ENCODE results near the gene CTSC.

The CTSC gene

GRCh38 chr11:88284336-88285050, 53.0 kb downstream of the CTSC start:
- DNase-seq (ENCODE audit: low read depth) = no peak
- TF ChIP-seq, protein P1, sequence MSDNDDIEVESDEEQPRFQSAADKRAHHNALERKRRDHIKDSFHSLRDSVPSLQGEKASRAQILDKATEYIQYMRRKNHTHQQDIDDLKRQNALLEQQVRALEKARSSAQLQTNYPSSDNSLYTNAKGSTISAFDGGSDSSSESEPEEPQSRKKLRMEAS (IDR thresholded peaks at IDR 0.05; ENCODE audit: low read depth, low read length) = no peak
- TF ChIP-seq POLR2A (IDR thresholded peaks at IDR 0.05; ENCODE audit: extremely low read depth, insufficient read length) = no peak
- TF ChIP-seq, protein P2, sequence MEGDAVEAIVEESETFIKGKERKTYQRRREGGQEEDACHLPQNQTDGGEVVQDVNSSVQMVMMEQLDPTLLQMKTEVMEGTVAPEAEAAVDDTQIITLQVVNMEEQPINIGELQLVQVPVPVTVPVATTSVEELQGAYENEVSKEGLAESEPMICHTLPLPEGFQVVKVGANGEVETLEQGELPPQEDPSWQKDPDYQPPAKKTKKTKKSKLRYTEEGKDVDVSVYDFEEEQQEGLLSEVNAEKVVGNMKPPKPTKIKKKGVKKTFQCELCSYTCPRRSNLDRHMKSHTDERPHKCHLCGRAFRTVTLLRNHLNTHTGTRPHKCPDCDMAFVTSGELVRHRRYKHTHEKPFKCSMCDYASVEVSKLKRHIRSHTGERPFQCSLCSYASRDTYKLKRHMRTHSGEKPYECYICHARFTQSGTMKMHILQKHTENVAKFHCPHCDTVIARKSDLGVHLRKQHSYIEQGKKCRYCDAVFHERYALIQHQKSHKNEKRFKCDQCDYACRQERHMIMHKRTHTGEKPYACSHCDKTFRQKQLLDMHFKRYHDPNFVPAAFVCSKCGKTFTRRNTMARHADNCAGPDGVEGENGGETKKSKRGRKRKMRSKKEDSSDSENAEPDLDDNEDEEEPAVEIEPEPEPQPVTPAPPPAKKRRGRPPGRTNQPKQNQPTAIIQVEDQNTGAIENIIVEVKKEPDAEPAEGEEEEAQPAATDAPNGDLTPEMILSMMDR (IDR thresholded peaks at IDR 0.05; ENCODE audit: low read depth, low read length) = no peak
- H3K4me3 ChIP-seq (ENCODE audit: low read depth, low read length) = no peak overlapping the region

GRCh38 chr11:88282747-88283515, 54.6 kb downstream of the CTSC start:
- H3K4me3 ChIP-seq (ENCODE audit: low read depth, low read length) = no peak overlapping the region
- TF ChIP-seq, protein P1 (IDR thresholded peaks at IDR 0.05; ENCODE audit: low read depth, low read length) = no peak
- TF ChIP-seq POLR2A (IDR thresholded peaks at IDR 0.05; ENCODE audit: extremely low read depth, insufficient read length) (no peak), MYC (IDR thresholded peaks at IDR 0.05; ENCODE audit: low read depth, low read length) (no peak)
- TF ChIP-seq, protein P2 (IDR thresholded peaks at IDR 0.05; ENCODE audit: low read depth, low read length) = no peak
- no peak for DNase-seq (ENCODE audit: low read depth)

- H3K4me3 ChIP-seq (ENCODE audit: low read depth, low read length) = no peak overlapping the region
- DNase-seq (ENCODE audit: low read depth) = peak; percentile 19
- TF ChIP-seq POLR2A (IDR thresholded peaks at IDR 0.05; ENCODE audit: extremely low read depth, insufficient read length) (no peak), MYC (IDR thresholded peaks at IDR 0.05; ENCODE audit: low read depth, low read length) (no peak)
- TF ChIP-seq, protein P2 (IDR thresholded peaks at IDR 0.05; ENCODE audit: low read depth, low read length) = no peak
- TF ChIP-seq, protein P1 (IDR thresholded peaks at IDR 0.05; ENCODE audit: low read depth, low read length) = no peak
Measured at GRCh38 chr11:88281317-88281712, 56.2 kb downstream of the CTSC start.

GRCh38 chr11:88280673-88281316, 56.7 kb downstream of the CTSC start:
- H3K4me3 ChIP-seq (ENCODE audit: low read depth, low read length) = no peak overlapping the region
- TF ChIP-seq, protein P2 (IDR thresholded peaks at IDR 0.05; ENCODE audit: low read depth, low read length) = no peak
- no peak for TF ChIP-seq MYC (IDR thresholded peaks at IDR 0.05; ENCODE audit: low read depth, low read length)
- TF ChIP-seq POLR2A (IDR thresholded peaks at IDR 0.05; ENCODE audit: extremely low read depth, insufficient read length) = no peak
- TF ChIP-seq, protein P1 (IDR thresholded peaks at IDR 0.05; ENCODE audit: low read depth, low read length) = no peak
- DNase-seq (ENCODE audit: low read depth) = no peak

DNA sequence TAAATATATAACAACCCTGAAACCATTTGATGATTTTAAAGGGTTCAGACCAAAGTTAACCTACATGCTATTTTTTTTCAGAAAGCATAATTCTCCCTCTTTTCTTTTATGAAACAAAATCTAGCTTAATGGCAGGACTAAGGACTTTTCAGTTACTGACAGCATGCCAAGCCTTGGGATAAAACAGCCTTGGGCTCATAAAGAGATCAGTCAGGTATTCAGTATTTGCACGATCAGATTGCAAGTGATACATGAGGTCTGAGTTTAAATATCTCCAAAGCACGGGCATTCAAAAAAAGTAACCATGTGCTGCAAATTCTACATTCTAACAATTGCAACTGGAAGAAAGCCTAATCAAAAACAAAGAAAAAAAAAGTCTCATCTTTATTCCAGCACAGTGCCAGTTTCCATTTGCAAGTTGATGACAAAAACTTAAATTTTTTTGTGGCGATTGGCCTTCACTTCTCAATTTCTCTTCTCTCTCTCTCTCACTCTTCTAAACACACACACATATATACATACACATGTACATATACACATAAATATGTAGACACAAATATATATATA, 60.1 kb downstream of the CTSC start:
- no peak overlapping the region for H3K4me3 ChIP-seq (ENCODE audit: low read depth, low read length)
- TF ChIP-seq, protein P2 (IDR thresholded peaks at IDR 0.05; ENCODE audit: low read depth, low read length) = no peak
- TF ChIP-seq, protein P1 (IDR thresholded peaks at IDR 0.05; ENCODE audit: low read depth, low read length) = no peak
- TF ChIP-seq POLR2A (IDR thresholded peaks at IDR 0.05; ENCODE audit: extremely low read depth, insufficient read length) (no peak), MYC (IDR thresholded peaks at IDR 0.05; ENCODE audit: low read depth, low read length) (no peak)
- no peak for DNase-seq (ENCODE audit: low read depth)
